ENCODE measurements around the gene RALGAPA1. TPM values are rescaled to one million over a fixed set of nuclear protein-coding genes. Genes with fewer than 3 reads are reported as not detected.

Gene RALGAPA1
- total and polyA plus RNA-seq, 4 donors: 4.6 to 38.7 (median 13.4) TPM

- Histone ChIP-seq H3K27ac (ENCODE audit: low read depth in 1 of 2, low read length in 2 of 2) (peak overlapping the region; percentile 83 to 85), H3K9me3 (ENCODE audit: control insufficient read depth in 4 of 4, low read length in 3 of 4) (no peaks in the 10 kb centered on the region), H3K9ac (ENCODE audit: low read depth in 1 of 2, low read length in 2 of 2) (no peak overlapping the region), H3K36me3 (ENCODE audit: control insufficient read depth in 4 of 4, insufficient read depth in 3 of 4, low read depth in 1 of 4, low read length in 3 of 4) (no peaks in the 10 kb centered on the region), H3K4me1 (ENCODE audit: control insufficient read depth in 4 of 4, insufficient read depth in 4 of 4, low read length in 3 of 4) (peaks cover 3 to 21% (median 16%) of the 10 kb centered on the region in 4 donors), H3K27me3 (ENCODE audit: control insufficient read depth in 4 of 4, insufficient read depth in 4 of 4, low read length in 3 of 4) (no peaks in the 10 kb centered on the region), H3K4me3 (ENCODE audit: low read depth in 1 of 3, low read length in 3 of 3) (peak overlapping the region in 1 of 3 donors; percentile 58)
- WGBS: 25% methylated on average over 2 of the region's 2 CpGs
- DNase-seq (ENCODE audit: low spot score): no peak
- TF ChIP-seq JUND (IDR thresholded peaks at IDR 0.05): no peak
- no peak for TF ChIP-seq FOXA1 (IDR thresholded peaks at IDR 0.05)
- TF ChIP-seq HNF4G (IDR thresholded peaks at IDR 0.05): no peak
- no peak for TF ChIP-seq RXRA (IDR thresholded peaks at IDR 0.05)
- TF ChIP-seq MAX (IDR thresholded peaks at IDR 0.05): no peak
- no peak for TF ChIP-seq RAD21 (IDR thresholded peaks at IDR 0.05)
- no peak for TF ChIP-seq CTCF (IDR thresholded peaks at IDR 0.05; ENCODE audit: low read depth, low read length, missing input control)
- no peak for TF ChIP-seq NR2F2 (IDR thresholded peaks at IDR 0.05)
- TF ChIP-seq SP1 (IDR thresholded peaks at IDR 0.05): no peak
- no peak for TF ChIP-seq EGR1 (IDR thresholded peaks at IDR 0.05; ENCODE audit: low read depth in 2 of 2)
Observed at GRCh38 chr14:35809597-35809996, 502 bp upstream of the RALGAPA1 start.

GRCh38 chr14:35808076-35808637, 938 bp downstream of the RALGAPA1 start:
- no peak for DNase-seq (ENCODE audit: low spot score)
- H3K27ac ChIP-seq (ENCODE audit: low read depth in 1 of 2, low read length in 2 of 2): peak overlapping the region; percentile 83 to 85
- peak overlapping the region; percentile 74 to 76 for H3K9ac ChIP-seq (ENCODE audit: low read depth in 1 of 2, low read length in 2 of 2)
- peak overlapping the region; percentile 58 to 89 (median 81) for H3K4me3 ChIP-seq (ENCODE audit: low read depth in 1 of 3, low read length in 3 of 3)
- H3K36me3 ChIP-seq (ENCODE audit: control insufficient read depth in 4 of 4, insufficient read depth in 3 of 4, low read depth in 1 of 4, low read length in 3 of 4): no peaks in the 10 kb centered on the region
- 5% methylated on average over 11 of the region's 11 CpGs for WGBS
- H3K4me1 ChIP-seq (ENCODE audit: control insufficient read depth in 4 of 4, insufficient read depth in 4 of 4, low read length in 3 of 4): peaks cover 3 to 25% (median 18%) of the 10 kb centered on the region in 4 donors
- no peaks in the 10 kb centered on the region for H3K27me3 ChIP-seq (ENCODE audit: control insufficient read depth in 4 of 4, insufficient read depth in 4 of 4, low read length in 3 of 4)
- H3K9me3 ChIP-seq (ENCODE audit: control insufficient read depth in 4 of 4, low read length in 3 of 4): no peaks in the 10 kb centered on the region
- TF ChIP-seq CTCF (IDR thresholded peaks at IDR 0.05; ENCODE audit: low read depth, low read length, missing input control): no peak

GRCh38 chr14:35807131-35807961, 1.7 kb downstream of the RALGAPA1 start:
- WGBS: 56% methylated on average over 8 of the region's 8 CpGs
- peak overlapping the region in 2 of 3 donors; percentile 58 to 89 for H3K4me3 ChIP-seq (ENCODE audit: low read depth in 1 of 3, low read length in 3 of 3)
- DNase-seq (ENCODE audit: low spot score): no peak
- no peaks in the 10 kb centered on the region for H3K36me3 ChIP-seq (ENCODE audit: control insufficient read depth in 4 of 4, insufficient read depth in 3 of 4, low read depth in 1 of 4, low read length in 3 of 4)
- no peak overlapping the region for H3K27ac ChIP-seq (ENCODE audit: low read depth in 1 of 2, low read length in 2 of 2)
- no peaks in the 10 kb centered on the region for H3K27me3 ChIP-seq (ENCODE audit: control insufficient read depth in 4 of 4, insufficient read depth in 4 of 4, low read length in 3 of 4)
- TF ChIP-seq EGR1 (IDR thresholded peaks at IDR 0.05; ENCODE audit: low read depth in 2 of 2) (no peak), YY1 (IDR thresholded peaks at IDR 0.05) (no peak), REST (IDR thresholded peaks at IDR 0.05) (no peak), RAD21 (IDR thresholded peaks at IDR 0.05) (no peak), TAF1 (conservative IDR thresholded peaks at IDR 0.05) (no peak), SP1 (IDR thresholded peaks at IDR 0.05) (no peak), RXRA (IDR thresholded peaks at IDR 0.05) (no peak), GABPA (IDR thresholded peaks at IDR 0.05 in 1 of 2, conservative IDR thresholded peaks at IDR 0.05 in 1 of 2) (no peak), ATF3 (IDR thresholded peaks at IDR 0.05) (no peak)
- H3K9me3 ChIP-seq (ENCODE audit: control insufficient read depth in 4 of 4, low read length in 3 of 4): no peaks in the 10 kb centered on the region
- peak overlapping the region in 1 of 2 donors; percentile 76 for H3K9ac ChIP-seq (ENCODE audit: low read depth in 1 of 2, low read length in 2 of 2)
- peaks cover 4 to 30% (median 18%) of the 10 kb centered on the region in 4 donors for H3K4me1 ChIP-seq (ENCODE audit: control insufficient read depth in 4 of 4, insufficient read depth in 4 of 4, low read length in 3 of 4)
